VCaP (cell line): ENCODE data around the gene BMI1.

ENCODE experiments used
- H3K27ac ChIP-seq: fragments of 450-650 bp; 2 replicates; pipeline ENCODE4 v1.5.1; 2017
- CTCF ChIP-seq: fragments of 450-650 bp; conservative IDR thresholded peaks from 2 replicates; pipeline ENCODE4 v1.5.1; 2017; ENCODE audit warnings: mild to moderate bottlenecking, moderate library complexity

Gene BMI1

GRCh38 chr10:22315455-22316285, 5.2 kb upstream of the BMI1 start:
- no peak for TF ChIP-seq CTCF
- peak overlapping the region; percentile 94 for H3K27ac ChIP-seq

- TF ChIP-seq CTCF: no peak
- peak within 1 kb of the TSS; percentile 94 for H3K27ac ChIP-seq
Observed at GRCh38 chr10:22316286-22317075, 4.4 kb upstream of the BMI1 start, which contains the start of gene COMMD3. TSS of gene COMMD3 (plus strand) at chr10:22316388. CDS start at chr10:22316418, 30 bp downstream.

GRCh38 chr10:22317076-22317370, 3.9 kb upstream of the BMI1 start:
- TF ChIP-seq CTCF: no peak

GRCh38 chr10:22317771-22318565, 2.9 kb upstream of the BMI1 start:
- H3K27ac ChIP-seq: no peak overlapping the region; the same call in 1 of the 2 replicates
- TF ChIP-seq CTCF: no peak

More at GRCh38 chr10:22317076-22317370, 3.9 kb upstream of the BMI1 start:
- H3K27ac ChIP-seq: peak overlapping the region; percentile 94

GRCh38 chr10:22318772-22319171, 2.1 kb upstream of the BMI1 start:
- H3K27ac ChIP-seq: no peak overlapping the region
- no peak for TF ChIP-seq CTCF

- TF ChIP-seq CTCF: no peak
- no peak overlapping the region for H3K27ac ChIP-seq
Observed at GRCh38 chr10:22319547-22319979, 1.3 kb upstream of the BMI1 start.

- peak overlapping the region; percentile 90 for H3K27ac ChIP-seq
- no peak for TF ChIP-seq CTCF
Observed at GRCh38 chr10:22319980-22320558, 830 bp upstream of the BMI1 start.
